HG02938 (cell line): ENCODE results near the gene CLOCK.

Experiments
- ATAC-seq: cut with Tn5 transposase; IDR thresholded peaks from one replicate; pipeline ENCODE4 v1.9.1; 2021; ENCODE audit warnings: mild to moderate bottlenecking, moderate library complexity; ENCODE audit not compliant: unreplicated experiment

CLOCK gene

GRCh38 chr4:55386073-55386472 lies 160.6 kb downstream of the CLOCK start:
- ATAC-seq = peak; percentile 87

- ATAC-seq = no peak
Measured at GRCh38 chr4:55385201-55385649, 161.5 kb downstream of the CLOCK start.

- ATAC-seq = no peak
Measured at GRCh38 chr4:55382488-55383003, 164.2 kb downstream of the CLOCK start.

- no peak for ATAC-seq
Measured at GRCh38 chr4:55381502-55381901, 165.2 kb downstream of the CLOCK start.

GRCh38 chr4:55380576-55380975 lies 166.1 kb downstream of the CLOCK start:
- no peak for ATAC-seq

- no peak for ATAC-seq
Measured at GRCh38 chr4:55378617-55379467, 167.9 kb downstream of the CLOCK start.
